ENCODE data around the gene RHBDD1.

GRCh38 chr2:226887940-226888339, 52.1 kb downstream of the RHBDD1 start:
- TF ChIP-seq, protein P1, sequence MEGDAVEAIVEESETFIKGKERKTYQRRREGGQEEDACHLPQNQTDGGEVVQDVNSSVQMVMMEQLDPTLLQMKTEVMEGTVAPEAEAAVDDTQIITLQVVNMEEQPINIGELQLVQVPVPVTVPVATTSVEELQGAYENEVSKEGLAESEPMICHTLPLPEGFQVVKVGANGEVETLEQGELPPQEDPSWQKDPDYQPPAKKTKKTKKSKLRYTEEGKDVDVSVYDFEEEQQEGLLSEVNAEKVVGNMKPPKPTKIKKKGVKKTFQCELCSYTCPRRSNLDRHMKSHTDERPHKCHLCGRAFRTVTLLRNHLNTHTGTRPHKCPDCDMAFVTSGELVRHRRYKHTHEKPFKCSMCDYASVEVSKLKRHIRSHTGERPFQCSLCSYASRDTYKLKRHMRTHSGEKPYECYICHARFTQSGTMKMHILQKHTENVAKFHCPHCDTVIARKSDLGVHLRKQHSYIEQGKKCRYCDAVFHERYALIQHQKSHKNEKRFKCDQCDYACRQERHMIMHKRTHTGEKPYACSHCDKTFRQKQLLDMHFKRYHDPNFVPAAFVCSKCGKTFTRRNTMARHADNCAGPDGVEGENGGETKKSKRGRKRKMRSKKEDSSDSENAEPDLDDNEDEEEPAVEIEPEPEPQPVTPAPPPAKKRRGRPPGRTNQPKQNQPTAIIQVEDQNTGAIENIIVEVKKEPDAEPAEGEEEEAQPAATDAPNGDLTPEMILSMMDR (IDR thresholded peaks at IDR 0.05), result no peak
- no peak for TF ChIP-seq EZH2 (IDR thresholded peaks at IDR 0.05; ENCODE audit: borderline replicate concordance, insufficient read depth, low read depth, low read length, poor library complexity, severe bottlenecking)
